T-helper 1 cell treated with Interleukin-12 subunit alpha and Interleukin-12 subunit beta and Interleukin-4 antibody, amounts not matched to agents 30 ng/mL and 1 ng/mL, for 36 hours (primary cell): ENCODE data around the gene MTUS2. TPM values are rescaled to one million over a fixed set of nuclear protein-coding genes. Genes with fewer than 3 reads are reported as not detected.
"Not testable (repeated sequence)": the region's sequence is repeated elsewhere in the genome, so short reads cannot be mapped to it uniquely, and the experiment has no call there.

ENCODE experiments used
- intact Hi-C: fragments of 100-400 bp; cut with micrococcal nuclease; formaldehyde crosslinking; loops from one replicate; pipeline ENCODE4 v1.15.1; 2024
- total RNA-seq: library from RNA; stranded (reverse); gene quantifications from 2 replicates; pipeline ENCODE4 v1.2.3, GENCODE V29; 2022

Gene MTUS2
- total RNA-seq, 1 donor from 2014 or later = not detected

DNA sequence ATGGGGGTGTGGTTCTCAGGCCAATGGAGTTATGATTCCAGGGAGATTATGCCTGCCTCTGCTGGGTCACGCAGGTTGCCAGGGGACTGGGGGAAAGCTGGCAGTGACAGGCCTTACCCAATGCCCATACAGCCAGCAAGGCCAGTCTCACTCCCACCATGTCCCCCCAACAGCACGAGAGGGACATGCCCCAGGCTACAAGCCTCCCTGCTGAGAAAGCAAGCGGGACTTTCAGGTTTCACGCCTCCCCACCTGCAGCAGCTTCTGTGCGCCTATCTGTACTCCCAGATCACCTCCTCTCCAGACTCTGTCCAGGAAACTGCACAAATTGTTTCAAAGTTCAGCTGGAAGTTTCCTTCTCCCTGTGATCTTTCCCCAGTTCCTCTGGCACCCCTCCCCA lies 391.0 kb downstream of the MTUS2 start:
- intact Hi-C loops = not testable (repeated sequence)

DNA sequence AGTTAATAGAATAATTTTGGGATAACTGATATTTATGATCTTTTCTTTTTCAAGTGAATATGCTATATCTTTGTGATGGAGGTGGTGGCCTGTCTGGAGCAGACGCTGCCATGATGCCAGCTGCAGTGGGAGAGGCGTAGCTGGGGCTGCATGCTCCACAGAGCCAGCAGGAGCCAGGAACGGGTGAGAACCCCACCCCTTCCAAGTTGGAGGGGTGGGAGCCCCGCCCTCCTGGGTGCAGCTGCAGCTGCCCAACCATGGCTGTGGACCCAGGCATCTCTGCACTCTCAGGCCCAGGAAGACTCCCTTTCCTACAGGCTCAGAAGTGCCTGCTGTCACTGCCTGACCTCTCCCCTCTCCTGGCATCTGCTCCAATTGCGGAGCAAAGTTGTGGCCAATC lies 402.3 kb downstream of the MTUS2 start:
- intact Hi-C loops = no loop called here

DNA sequence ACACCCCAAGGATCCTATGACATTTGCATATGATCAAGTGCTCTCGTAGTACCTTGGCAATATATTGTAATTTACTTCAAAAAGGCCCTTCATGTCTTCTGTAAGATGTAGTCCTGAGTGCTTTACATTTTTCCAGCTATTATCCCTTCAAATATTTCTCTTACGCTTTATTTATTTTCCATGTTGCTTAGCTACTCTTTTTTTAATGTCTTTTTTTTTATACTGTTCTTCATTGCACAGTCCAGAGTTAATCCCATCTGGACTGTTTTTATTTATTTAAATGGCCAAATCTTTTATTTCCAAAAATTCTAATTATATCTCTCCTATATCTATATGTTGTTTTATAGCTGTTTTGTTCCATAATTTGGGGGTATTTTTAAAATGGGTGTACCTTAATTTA lies 404.1 kb downstream of the MTUS2 start:
- intact Hi-C loops = no loop called here

DNA sequence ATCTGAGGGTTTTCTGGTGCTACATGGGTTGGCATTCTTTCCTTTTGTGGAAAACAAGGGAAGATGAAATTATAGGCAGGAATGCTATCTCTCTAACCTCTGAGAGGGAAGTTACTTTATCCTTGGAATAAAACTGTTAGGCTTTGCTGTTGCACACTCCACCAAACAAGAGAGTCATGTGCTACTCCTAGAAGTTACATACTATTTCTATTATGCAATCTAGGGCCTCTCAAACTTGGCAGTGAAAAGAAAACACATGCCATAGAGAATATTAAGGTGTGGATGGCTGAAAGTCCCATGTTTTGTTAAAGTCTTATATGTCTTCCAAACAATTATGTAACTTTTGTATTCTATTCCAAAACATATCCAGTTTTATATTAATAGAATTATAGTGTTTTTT lies 407.4 kb downstream of the MTUS2 start:
- intact Hi-C loops = no loop called here

DNA sequence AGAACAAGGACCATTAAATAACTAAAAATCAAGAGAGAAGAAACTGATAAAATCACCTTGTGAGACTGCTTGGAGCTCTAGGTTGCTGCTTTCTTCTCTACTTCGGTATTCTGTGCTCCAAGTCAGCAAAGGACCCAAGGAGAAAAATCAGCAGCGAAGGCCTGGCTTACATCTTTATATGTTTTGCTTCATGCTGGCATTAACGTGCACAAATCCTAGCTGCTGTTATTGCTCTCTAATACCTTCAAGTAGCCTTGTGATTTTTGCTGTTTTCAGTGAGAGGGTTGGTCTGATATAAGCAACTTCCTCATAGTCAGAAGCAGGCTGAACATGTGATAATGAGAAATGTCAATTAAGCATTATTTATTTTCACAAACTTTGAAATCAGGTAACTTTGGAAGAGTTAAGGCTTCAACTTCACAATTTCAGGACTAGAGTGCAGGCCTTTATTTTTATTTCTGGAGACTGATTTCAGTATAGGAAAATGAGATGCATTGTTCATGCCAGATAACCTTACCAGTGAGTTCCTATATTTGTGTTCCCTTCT lies 410.2 kb downstream of the MTUS2 start:
- intact Hi-C loops = no loop called here

DNA sequence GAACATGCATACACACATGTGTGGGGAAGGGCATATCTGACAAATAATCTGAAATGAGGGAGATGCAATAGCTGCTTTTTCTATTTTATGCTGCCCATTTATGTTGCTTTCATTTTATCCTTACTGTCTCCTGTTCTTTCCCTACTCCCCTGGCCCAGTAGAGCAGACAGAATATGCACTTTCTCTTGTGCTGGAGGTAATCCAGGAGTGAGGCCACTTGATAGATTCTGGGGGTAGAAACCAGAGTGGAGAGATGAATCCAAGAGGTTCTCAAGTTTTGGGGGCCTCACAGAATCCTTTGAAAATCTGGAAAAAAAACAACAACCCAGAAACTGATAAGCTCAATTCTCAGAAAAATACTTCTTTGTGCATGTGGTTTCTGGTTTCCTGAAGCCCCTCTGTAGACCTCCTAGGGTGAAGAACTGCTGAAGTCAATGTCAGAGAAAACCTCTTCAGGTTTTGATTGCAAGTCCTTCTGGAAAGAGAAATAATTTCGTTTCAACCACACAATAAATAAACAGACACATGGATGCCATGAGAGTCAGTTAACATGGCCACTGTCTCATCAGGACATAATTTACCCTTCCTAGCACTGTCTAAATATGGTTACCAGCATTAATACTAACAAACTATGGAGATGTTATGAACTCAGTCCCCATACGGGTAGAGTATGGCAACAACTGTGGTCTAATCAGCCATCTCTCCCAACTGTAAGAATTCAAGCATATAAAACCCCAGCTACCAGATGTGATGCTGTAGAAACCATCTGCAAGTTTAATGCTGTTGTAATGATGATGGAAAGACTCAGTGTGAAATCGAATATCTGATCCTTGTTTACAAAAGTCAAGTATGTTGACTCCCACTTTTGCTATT lies 419.8 kb downstream of the MTUS2 start:
- intact Hi-C loops = no loop called here

DNA sequence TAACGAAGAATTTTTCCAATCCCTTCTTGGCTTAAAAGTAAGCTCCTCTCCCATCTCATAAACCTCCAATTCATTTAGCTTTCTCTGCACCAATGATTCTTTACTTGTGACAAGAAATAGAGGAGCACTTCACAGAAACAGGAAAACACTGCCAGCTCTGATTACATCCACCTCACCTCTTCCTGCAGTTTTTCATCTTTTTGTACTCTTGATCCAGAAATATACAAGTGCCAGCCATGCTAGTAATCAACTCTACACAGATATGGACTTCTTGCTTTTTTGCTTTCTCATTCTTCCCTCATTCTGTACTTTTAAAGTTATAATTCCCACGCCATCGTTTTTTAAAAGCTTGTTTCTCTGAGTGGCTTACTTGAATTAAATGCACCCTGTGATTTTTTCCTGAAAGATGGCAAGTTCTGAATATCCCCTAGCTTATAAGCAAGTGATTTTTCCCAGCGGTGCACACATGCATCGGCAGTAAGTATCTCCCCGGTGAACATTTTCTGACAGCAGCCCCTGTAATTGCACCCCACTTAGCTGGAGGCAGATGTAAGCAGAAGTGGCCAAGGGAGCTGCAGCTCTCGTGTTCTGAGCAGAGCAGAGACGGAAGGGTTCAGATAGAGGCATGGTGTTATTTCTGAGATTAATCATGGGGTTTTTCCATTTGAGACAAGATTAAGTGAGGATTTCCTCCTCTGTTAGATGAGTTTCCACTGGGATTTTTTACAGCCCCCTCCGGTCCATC lies 434.7 kb downstream of the MTUS2 start:
- intact Hi-C loops = no loop called here

DNA sequence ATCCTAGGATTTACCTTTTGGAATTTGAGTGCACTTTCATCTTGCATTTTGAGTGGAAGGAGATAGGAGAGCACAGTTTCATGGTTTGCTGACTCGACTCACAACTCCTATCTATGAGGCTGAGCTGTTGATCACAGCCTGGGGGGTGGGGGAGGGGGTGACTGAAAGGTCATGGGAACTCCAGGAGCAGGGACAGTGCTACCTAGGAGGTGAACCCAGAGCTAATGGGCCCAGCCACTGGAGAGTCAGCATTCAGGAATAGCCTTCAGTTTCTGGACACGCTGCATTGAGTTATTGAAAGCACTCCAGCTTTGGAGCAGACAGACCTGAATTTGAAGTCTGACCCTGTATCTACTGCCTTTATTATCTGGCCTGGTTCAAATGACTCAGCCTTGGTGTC lies 435.4 kb downstream of the MTUS2 start:
- intact Hi-C loops = no loop called here

DNA sequence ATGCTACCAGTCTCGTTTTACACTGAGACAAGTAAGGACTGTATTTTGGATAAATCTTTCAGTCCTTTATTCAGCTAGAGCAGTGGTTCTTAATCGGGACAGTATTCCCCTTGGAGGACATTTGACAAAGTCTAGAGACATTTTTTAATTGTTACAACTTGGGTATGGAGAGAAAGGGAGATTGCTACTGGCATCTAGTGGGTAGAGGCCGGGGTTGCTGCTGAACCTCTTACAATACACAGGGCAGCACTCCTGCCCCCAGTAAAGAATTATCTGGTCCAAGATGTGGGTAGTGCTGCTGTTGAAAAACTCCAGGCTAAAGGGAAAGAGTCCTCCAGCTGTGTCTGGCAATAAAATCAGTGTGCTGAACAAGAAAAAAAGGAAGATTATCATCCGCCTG lies 440.5 kb downstream of the MTUS2 start:
- intact Hi-C loops = no loop called here

DNA sequence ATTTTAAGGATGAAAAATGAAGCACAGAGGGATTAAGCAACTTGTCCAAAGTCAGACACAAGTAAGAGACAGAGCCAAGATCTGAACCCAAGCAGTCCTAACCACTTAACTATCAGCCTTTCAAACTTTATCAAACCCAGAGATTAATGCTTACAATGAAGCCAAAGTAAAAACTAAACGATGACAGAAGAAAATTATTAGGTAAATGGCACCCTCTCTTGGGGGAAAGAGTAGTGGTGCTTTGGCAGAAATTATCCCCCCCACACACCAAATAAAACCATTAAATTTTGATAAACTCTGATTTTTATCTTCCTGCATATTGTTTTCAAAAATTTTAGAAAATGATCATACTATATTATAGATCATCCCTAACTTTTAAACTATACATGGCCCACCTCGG lies 446.1 kb downstream of the MTUS2 start:
- intact Hi-C loops = no loop called here

DNA sequence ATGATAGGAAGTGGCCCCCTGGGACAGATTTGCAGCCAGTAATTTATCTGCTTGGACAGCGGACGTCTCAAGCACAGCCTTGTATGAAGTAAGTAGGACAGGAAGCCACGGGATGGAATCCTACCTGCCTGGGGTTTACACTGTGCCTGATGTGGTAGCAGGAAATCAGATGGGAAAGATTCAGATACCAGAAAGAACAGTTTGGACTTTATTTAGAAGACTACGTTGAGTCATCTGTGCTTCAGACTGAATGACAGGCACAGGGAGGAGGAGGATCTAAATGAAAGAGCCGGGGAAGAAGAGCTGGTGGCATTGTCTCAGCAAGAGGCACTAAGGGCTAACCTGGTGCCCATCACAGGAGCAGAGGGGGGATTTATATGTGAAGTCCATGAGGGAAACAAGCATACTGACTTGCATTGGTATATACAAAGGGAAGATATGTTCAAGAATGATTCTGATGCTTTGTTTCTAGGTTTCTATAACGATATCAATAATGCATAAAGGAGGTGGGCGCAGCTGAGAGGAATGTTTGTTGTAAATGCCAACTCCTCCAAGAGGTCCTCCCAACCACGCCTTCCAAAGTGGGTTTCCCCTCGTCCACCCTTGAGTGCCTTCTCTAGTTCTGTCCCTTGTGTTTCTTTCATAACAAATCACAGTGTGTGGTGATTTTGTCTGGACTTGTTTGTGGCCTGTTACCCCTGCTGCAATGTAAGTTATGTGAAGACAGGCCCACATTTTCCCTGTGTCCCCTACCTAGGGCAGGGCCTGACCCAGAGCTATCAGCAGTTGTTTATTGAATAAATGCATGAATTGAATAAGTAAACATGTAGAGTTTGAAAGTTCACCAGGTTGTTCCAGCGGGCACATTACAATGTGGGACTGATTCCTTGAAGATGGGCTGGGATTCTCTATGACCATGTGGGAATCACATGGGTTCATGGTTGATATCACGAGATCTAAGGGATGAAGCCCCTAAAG lies 446.9 kb downstream of the MTUS2 start:
- intact Hi-C loops = no loop called here

DNA sequence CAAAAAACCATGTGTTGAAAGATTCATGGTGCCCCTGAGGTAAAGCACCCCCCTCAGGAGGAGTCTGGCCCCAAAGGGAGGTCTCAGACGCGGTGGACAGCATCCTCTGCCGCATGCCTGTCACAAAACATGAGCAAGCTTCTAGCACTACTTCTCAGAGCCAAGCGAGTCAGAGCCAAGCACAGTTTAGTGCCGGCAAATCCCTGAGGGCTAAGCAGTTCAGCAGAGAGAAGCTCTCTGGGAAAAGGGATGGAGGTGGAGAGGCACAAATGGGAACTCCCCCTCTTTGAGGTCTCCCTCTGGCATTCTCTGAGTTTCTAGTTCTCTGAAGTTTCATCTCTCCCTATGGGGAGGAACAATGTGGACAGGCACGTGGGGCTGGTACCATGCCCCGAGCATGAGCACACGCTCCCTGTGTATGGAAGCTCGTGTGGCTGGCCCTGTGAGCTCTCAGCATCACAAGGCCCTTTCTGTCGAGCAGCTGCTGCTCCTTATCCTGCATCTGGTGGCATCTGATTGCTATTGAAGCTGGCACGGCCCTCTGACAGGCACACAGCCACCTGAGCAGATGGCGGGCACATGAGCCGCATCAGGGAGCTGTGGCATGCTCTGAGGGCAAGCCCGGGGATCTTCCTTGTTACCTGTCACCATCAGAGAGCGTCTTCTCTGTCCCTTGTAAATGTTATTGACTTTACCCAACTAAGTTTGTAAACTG lies 450.3 kb downstream of the MTUS2 start:
- intact Hi-C loops = no loop called here

DNA sequence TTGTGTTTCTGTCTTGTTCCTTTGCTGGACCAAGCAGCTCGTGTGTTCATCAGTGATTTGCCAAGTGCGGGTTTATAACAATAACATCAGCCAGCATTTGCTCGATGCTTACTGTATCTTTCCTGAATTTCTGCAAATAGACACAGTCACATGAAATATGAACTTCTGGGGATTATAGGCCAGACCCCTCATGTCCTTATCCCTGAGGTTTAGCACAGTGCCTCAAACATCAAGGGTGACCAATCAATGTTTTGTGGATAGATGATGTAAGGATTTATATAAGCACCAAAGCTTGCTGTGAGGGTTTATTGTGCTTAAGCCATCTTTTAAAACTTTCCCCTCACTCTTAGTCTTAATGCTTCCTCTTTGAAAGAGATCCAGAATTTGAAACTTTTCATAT lies 451.5 kb downstream of the MTUS2 start:
- intact Hi-C loops = no loop called here

DNA sequence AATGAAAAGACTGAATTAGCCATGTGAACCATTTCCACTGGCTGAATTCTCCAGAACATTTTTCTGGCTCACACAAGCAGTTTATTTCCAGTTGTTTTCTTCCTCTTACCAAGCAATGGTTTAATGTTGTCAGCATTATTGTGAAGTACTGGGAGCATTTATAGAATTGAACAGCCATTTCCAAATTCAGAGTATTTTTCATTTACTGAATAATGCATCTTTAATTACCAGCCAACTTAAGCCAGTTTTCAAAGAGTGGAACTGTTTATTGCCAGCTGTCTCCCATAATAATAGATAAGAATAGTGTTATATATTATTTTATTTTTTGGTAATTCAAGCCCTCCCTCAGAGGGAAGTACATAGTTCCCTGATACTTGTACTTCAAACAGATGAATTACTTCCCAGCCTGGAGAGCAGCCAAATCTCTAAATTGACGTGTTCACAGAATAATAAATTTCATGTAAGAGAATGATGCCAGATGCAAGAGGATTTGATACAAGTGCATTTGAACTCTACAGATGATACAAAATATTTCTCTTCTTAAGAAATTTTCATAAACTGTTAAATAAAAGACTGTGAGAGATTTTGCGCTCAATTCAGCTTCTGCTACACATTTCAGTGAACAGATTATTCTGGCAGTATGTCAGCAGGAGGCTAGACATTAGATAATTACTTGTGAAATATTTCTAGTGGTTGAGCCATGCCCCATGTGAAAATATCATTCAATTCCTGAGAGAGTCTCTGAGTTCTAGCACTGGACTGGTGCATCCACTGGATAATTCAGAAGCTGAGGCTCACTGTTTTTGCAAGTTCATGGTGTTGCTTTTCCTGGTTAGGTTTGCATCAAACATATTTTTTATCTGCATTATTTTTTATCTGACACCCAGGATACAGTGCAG lies 459.5 kb downstream of the MTUS2 start:
- intact Hi-C loops = no loop called here

DNA sequence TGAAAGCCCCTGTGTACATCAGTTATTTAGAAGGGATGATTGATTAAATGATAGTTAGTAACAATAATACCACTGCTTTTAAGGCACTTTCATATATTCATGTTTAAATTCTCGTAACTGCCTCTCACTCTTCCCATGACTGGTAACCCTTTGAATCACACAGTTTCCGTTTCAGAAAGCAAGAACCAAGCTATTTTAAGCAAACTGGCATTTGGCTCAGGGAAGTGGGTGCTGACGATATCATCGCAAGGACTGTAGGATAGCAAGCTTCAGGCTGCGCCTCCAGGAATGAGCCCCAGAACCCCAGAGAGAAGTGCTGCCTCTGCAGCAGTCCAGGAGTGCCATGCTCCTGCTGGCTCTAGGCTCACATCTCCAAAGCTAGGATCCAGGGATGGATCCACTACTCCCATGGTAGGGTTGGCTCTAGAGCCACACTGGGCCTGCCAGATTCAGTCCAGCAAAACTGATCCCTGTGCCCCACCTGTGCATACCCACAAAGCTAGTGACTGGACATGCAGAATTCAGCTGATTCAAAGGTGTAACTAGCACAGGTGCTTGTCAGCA lies 461.9 kb downstream of the MTUS2 start:
- intact Hi-C loops = no loop called here

DNA sequence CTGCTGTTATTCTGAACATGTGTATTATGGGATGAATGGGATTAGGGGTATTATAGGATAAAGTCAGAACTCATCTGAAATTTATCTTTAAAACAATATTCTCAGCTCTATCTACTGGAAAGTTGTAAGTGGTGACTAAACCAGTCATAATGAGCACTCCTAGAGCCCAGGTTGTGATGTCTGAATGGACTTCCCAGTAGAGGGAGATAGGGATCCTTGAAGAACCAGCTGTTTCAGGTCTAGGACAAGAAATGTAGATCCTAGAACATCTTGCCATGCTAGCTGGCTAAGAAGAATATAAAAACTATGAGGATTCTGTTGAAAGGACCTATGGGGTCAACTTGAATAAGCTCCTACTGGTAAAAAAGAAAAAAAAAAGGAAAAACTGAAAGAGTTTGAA lies 464.6 kb downstream of the MTUS2 start:
- intact Hi-C loops = no loop called here

DNA sequence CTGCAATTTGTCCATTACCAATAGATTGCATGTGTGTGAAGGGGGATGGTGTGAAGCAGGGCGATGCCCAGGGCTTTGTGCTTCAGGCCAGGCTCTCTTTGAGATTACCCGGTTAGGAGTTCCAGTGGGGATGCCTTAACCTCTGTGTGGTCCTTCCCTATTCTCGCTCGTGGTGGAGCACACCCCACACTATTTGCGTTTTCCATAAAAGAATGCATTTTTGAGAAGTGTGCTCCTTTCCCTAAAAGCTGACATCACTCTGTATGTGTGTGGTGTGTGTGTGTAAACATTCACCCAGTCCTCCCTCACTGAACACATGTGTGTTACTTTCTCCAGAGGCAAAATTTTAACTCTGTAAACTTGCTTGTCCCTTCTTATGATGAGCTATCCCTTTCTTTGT lies 467.1 kb downstream of the MTUS2 start:
- intact Hi-C loops = no loop called here

DNA sequence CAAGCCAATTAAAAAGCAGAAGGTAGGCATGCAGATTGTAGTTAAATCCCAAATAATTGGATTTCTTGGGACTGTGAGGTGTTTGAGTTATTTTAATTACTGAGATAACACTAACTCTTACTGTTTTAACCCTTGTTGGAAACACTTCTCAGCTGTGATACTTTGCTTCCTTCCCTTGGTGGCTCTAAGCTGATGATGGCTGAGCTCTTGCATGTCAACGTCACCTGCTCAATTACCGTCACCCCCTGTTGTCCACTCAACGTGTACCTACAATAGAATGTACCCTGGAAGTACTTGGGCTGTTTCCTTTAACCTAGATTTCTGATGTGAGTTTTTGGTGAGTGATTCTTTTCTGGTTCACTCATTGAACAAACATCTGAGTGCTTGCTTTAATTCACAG lies 471.9 kb downstream of the MTUS2 start:
- intact Hi-C loops = no loop called here

DNA sequence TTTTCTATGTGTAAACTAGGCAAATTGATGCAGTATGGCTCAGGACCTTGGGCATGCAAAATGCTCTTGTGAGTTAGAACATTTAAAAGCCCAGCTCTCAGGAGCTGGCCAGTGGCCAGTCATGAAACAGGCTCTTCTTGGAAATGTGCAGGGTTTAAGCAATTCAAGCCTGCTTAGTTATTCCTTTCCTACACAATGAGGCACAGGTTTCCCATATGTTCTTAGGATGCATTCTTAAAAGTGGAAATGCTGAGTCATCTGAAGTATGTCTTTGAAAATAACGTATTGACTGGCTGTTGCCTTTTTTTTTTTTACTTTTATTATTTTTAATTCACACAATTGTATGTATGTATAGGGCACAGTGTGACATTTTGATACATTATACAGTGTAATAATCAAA lies 474.7 kb downstream of the MTUS2 start:
- intact Hi-C loops = no loop called here
